Measurements from ENCODE around the gene CES2. TPM values are rescaled to one million over a fixed set of nuclear protein-coding genes. Genes with fewer than 3 reads are reported as not detected.

CES2 gene
- polyA plus RNA-seq, 2 of the 4 experiments (the other 2 are of a cell fraction) = 20.3 to 20.4 TPM

GRCh38 chr16:66911801-66912200 is 23.5 kb upstream of the CES2 start:
- no peak for FAIRE-seq
- ATAC-seq = no peak
- H3K27ac ChIP-seq = no peak overlapping the region
- ChIA-PET POLR2A (no interaction called here), CTCF (interaction anchor here (0.6 to 40.8 kb wide), 3 partner anchors 3 to 467 kb away, joined by 3 to 837 read pairs (median 837); partner anchors contain the start of genes CDH16, PDP2 and RRAD)
- no peaks in the 10 kb centered on the region for H3K9me3 ChIP-seq
- peaks cover 7% of the 10 kb centered on the region; the same call in 1 of the 3 replicates for H3K4me1 ChIP-seq
- no peak overlapping the region for H3K4me2 ChIP-seq
- WGBS (ENCODE audit: missing lambda C conversion rate) = 78% methylated on average over 8 of the region's 8 CpGs
- no peak for TF ChIP-seq CHD4 (IDR thresholded peaks at IDR 0.05; ENCODE audit: borderline replicate concordance)
- TF ChIP-seq HEYL (CRISPR knock-in tag; IDR thresholded peaks at IDR 0.05) = no peak
- TF ChIP-seq KDM1A (IDR thresholded peaks at IDR 0.05; ENCODE audit: low read depth) = no peak
- no peak for TF ChIP-seq E2F6 (IDR thresholded peaks at IDR 0.05; ENCODE audit: borderline replicate concordance, low read depth)
- TF ChIP-seq CHD2 (IDR thresholded peaks at IDR 0.05; ENCODE audit: low read length, partially characterized antibody) = no peak
- TF ChIP-seq MAFK (IDR thresholded peaks at IDR 0.05; ENCODE audit: partially characterized antibody) = no peak
- no peak for TF ChIP-seq PHF8 (IDR thresholded peaks at IDR 0.05; ENCODE audit: borderline replicate concordance, low read depth)
- TF ChIP-seq ZFP36 (IDR thresholded peaks at IDR 0.05; ENCODE audit: borderline replicate concordance, partially characterized antibody) = no peak
- H3K4me3 ChIP-seq = no peak overlapping the region
- DNase-seq (ENCODE audit: low read depth in 1 of 2, low spot score in 1 of 2) = no peak

GRCh38 chr16:66913081-66913480 is 22.2 kb upstream of the CES2 start:
- ATAC-seq = no peak
- 63% methylated on average over 10 of the region's 10 CpGs for WGBS (ENCODE audit: missing lambda C conversion rate)
- peaks cover 7% of the 10 kb centered on the region; the same call in 1 of the 3 replicates for H3K4me1 ChIP-seq
- no peak overlapping the region for H3K27ac ChIP-seq
- TF ChIP-seq NR3C1 (IDR thresholded peaks at IDR 0.05) = no peak
- peak; percentile 63; the same call in 1 of the 2 replicates for TF ChIP-seq REST (IDR thresholded peaks at IDR 0.05)
- TF ChIP-seq ZNF302 (CRISPR knock-in tag; IDR thresholded peaks at IDR 0.05) = no peak
- no peak for TF ChIP-seq JUN (IDR thresholded peaks at IDR 0.05)
- no peak overlapping the region for H3K4me3 ChIP-seq
- CTCF ChIA-PET = interaction anchor here (29.9 to 40.8 kb wide), 2 partner anchors 2 to 14 kb away, joined by 837 read pairs; partner anchors contain the start of genes CDH16, PDP2 and RRAD
- DNase-seq (ENCODE audit: low read depth in 1 of 2, low spot score in 1 of 2) = no peak
- H3K4me2 ChIP-seq = no peak overlapping the region
- FAIRE-seq = no peak
- no peaks in the 10 kb centered on the region for H3K9me3 ChIP-seq
- POLR2A ChIA-PET = no interaction called here

- Histone ChIP-seq H3K27ac (no peak overlapping the region), H3K4me2 (no peak overlapping the region), H3K9me3 (no peaks in the 10 kb centered on the region), H3K4me3 (no peak overlapping the region), H3K4me1 (peaks cover 8% of the 10 kb centered on the region; the same call in 1 of the 3 replicates)
- DNase-seq (ENCODE audit: low read depth in 1 of 2, low spot score in 1 of 2) (no peak), ATAC-seq (no peak), FAIRE-seq (no peak)
- CTCF ChIA-PET = interaction anchor here (29.9 to 40.8 kb wide), 2 partner anchors 1 to 15 kb away, joined by 837 read pairs; partner anchors contain the start of genes CDH16, PDP2 and RRAD
- POLR2A ChIA-PET = no interaction called here
- no peak for TF ChIP-seq HOXA7 (CRISPR knock-in tag; IDR thresholded peaks at IDR 0.05)
- no peak for TF ChIP-seq HMGXB4 (CRISPR knock-in tag; IDR thresholded peaks at IDR 0.05; ENCODE audit: borderline replicate concordance)
- no peak for TF ChIP-seq MYC (IDR thresholded peaks at IDR 0.05; ENCODE audit: borderline replicate concordance, low read length)
- no peak for TF ChIP-seq ZC3H11A (IDR thresholded peaks at IDR 0.05)
- no peak for TF ChIP-seq PHF8 (IDR thresholded peaks at IDR 0.05; ENCODE audit: borderline replicate concordance, low read depth)
- TF ChIP-seq, protein P1, sequence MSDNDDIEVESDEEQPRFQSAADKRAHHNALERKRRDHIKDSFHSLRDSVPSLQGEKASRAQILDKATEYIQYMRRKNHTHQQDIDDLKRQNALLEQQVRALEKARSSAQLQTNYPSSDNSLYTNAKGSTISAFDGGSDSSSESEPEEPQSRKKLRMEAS (IDR thresholded peaks at IDR 0.05) = no peak
- no peak for TF ChIP-seq HOXB5 (CRISPR knock-in tag; IDR thresholded peaks at IDR 0.05)
- no peak for TF ChIP-seq CTCF (IDR thresholded peaks at IDR 0.05)
- TF ChIP-seq HOXB13 (CRISPR knock-in tag; IDR thresholded peaks at IDR 0.05; ENCODE audit: low read depth) = no peak
- TF ChIP-seq ZSCAN20 (CRISPR knock-in tag; IDR thresholded peaks at IDR 0.05) = no peak
- WGBS (ENCODE audit: missing lambda C conversion rate) = 30% methylated on average over 2 of the region's 4 CpGs
Observed at GRCh38 chr16:66913711-66914110, 21.6 kb upstream of the CES2 start.
